GM10248 (cell line): ENCODE data around the gene LAPTM5.

ENCODE experiments used
- CTCF ChIA-PET: fragments of 300-600 bp; sonication (Branson Sonifier 250); formaldehyde crosslinking; extraction: SDS; loops from one replicate; lab custom pipeline; 2021; ENCODE audit warnings: antibody characterized with exemption; lab: Yijun Ruan, JAX
- POLR2A ChIA-PET: fragments of 350-650 bp; sonication (Branson Sonifier 250); formaldehyde crosslinking; extraction: SDS; loops from one replicate; lab custom pipeline; 2020; ENCODE audit warnings: antibody characterized with exemption; lab: Yijun Ruan, JAX
- DNase-seq: peaks from one replicate; pipeline ENCODE4 v3.0.0; 2012; ENCODE audit errors: extremely low spot score
- CTCF ChIP-seq: IDR thresholded peaks from 2 replicates; pipeline ENCODE4 v1.5.1; 2012; ENCODE audit warnings: mild to moderate bottlenecking, low read depth; ENCODE audit errors: extremely low read depth, missing control alignments, control extremely low read depth

Gene LAPTM5

GRCh38 chr1:30774550-30775432 is 17.2 kb upstream of the LAPTM5 start:
- TF ChIP-seq CTCF: no peak
- DNase-seq: no peak
- CTCF ChIA-PET: interaction anchor here (2.1 to 16.7 kb wide), 3 partner anchors 8 to 51 kb away, joined by 13 to 611 read pairs (median 449); partner anchors contain the start of genes LAPTM5 and MATN1
- POLR2A ChIA-PET: interaction anchor here (1.4 kb wide), 1 partner anchor 30 kb away, joined by 3 read pairs; no protein-coding TSS in a partner anchor

- no peak for DNase-seq
- POLR2A ChIA-PET: no interaction called here
- CTCF ChIA-PET: interaction anchor here (1.5 to 16.7 kb wide), 4 partner anchors 9 to 50 kb away, joined by 4 to 611 read pairs (median 231); partner anchors contain the start of genes LAPTM5 and MATN1
- no peak for TF ChIP-seq CTCF
These were observed 16.3 kb upstream of the LAPTM5 start for GRCh38 chr1:30773722-30774358.

- POLR2A ChIA-PET: no interaction called here
- no peak for TF ChIP-seq CTCF
- CTCF ChIA-PET: interaction anchor here (13.5 to 22.9 kb wide), 3 partner anchors 7 to 47 kb away, joined by 449 to 611 read pairs (median 449); partner anchors contain the start of genes LAPTM5 and MATN1
- DNase-seq: no peak
These were observed 13.4 kb upstream of the LAPTM5 start for GRCh38 chr1:30771005-30771404.

GRCh38 chr1:30770150-30770549 is 12.6 kb upstream of the LAPTM5 start:
- CTCF ChIA-PET: interaction anchor here (1.1 to 22.9 kb wide), 3 partner anchors 8 to 32 kb away, joined by 3 to 449 read pairs (median 3); no protein-coding TSS in a partner anchor
- no peak for DNase-seq
- no peak for TF ChIP-seq CTCF
- POLR2A ChIA-PET: interaction anchor here (0.6 kb wide), 2 partner anchors 9 to 26 kb away, joined by 3 to 7 read pairs; no protein-coding TSS in a partner anchor

- POLR2A ChIA-PET: interaction anchor here (0.6 to 1.6 kb wide), 4 partner anchors 8 to 24 kb away, joined by 3 to 7 read pairs (median 5); partner anchors contain the start of gene LAPTM5
- TF ChIP-seq CTCF: no peak
- DNase-seq: no peak
These were observed 11.5 kb upstream of the LAPTM5 start for GRCh38 chr1:30768830-30769718.

More at GRCh38 chr1:30768830-30769718, 11.5 kb upstream of the LAPTM5 start:
- CTCF ChIA-PET: interaction anchor here (0.8 to 22.9 kb wide), 10 partner anchors 9 to 160 kb away, joined by 3 to 449 read pairs (median 4); partner anchors contain the start of gene LAPTM5
